Right cardiac atrium (tissue), 5 donors: ENCODE measurements around the gene ZNF699. TPM values are rescaled to one million over a fixed set of nuclear protein-coding genes. Genes with fewer than 3 reads are reported as not detected.

Source experiments
- ATAC-seq, 2 donors: fragments of 200-7000 bp; cut with Tn5 transposase; one replicate each; pipeline versions ENCODE4 v1.8.0 to v1.9.1; 2020; ENCODE audit warnings: moderate library complexity in 2 of 2, mild to moderate bottlenecking in 1 of 2
- DNase-seq, 3 donors: peaks; one replicate each; pipeline ENCODE4 v3.0.0-alpha.2; 2020
- H3K27ac ChIP-seq: one replicate; pipeline ENCODE4 v1.5.1; 2013; ENCODE audit warnings: mild to moderate bottlenecking, low read length, control low read depth, moderate library complexity
- H3K27me3 ChIP-seq: one replicate; pipeline ENCODE4 v1.6.1; 2013; ENCODE audit not compliant: control insufficient read depth, insufficient read depth
- H3K4me1 ChIP-seq: one replicate; pipeline ENCODE4 v1.6.1; 2013; ENCODE audit warnings: low read length; ENCODE audit not compliant: control insufficient read depth, insufficient read depth
- H3K4me3 ChIP-seq: one replicate; pipeline ENCODE4 v1.5.1; 2013; ENCODE audit warnings: low read length, control low read depth
- H3K9me3 ChIP-seq: one replicate; pipeline ENCODE4 v1.6.1; 2013; ENCODE audit warnings: low read length; ENCODE audit not compliant: control insufficient read depth
- WGBS: extraction: QIAGEN DNeasy Blood & Tissue Kit; methylation state at CpG from one replicate; pipeline ENCODE4 v1.1.7; 2013; 5-methylcytosine and 5-hydroxymethylcytosine counted together
- intact Hi-C, 4 donors: fragments of 100-400 bp; cut with DNase I; formaldehyde crosslinking; loops; one replicate each; pipeline versions ENCODE4 v1.11.0 to v1.14.0; 2022 to 2023
- long read RNA-seq, 4 donors: library from polyadenylated mRNA; unstranded; transcript quantifications; one replicate each; pipeline ENCODE4 v2.0.0, GENCODE V29; 2020 to 2021
- polyA plus RNA-seq: library from polyadenylated mRNA; stranded (reverse); fragments of 200-250 nt; gene quantifications from one replicate; pipeline ENCODE4 v1.2.3, GENCODE V29; 2013
- total RNA-seq, 4 donors: library from RNA; stranded (reverse); fragmentation: NEBNext Ultra II Directional; extraction: Animal tissue kit (Norgen Biotek cat#: 25700); gene quantifications; one replicate each; pipeline ENCODE4 v1.2.1, GENCODE V29; 2021
- donor health status: healthy with polysubstance abuse.
- donor health status: DM: no; HTN: yes; CAD: no.
- donor health status: DM: no; HTN: no; CAD: no.
- donor health status: DM: no; HTN: yes; CAD: no; lungs with severe emphysema.
- donor health status: DM: yes; HTN: yes; CAD: no.

ZNF699 gene
- total RNA-seq (1 to 10 TPM; 2.9 to 5.8 (median 5.3) TPM), polyA plus RNA-seq (1.2 TPM)
- long read RNA-seq, donor 1, partial matches to known transcripts, result 0 of 4 reads
- long read RNA-seq, donor 1, other reads (novel, unspliced or antisense), result 2 of 4 reads
- long read RNA-seq, donor 2, result 0 reads
- long read RNA-seq, donor 3, transcript ZNF699-203 (6 exons, 3,358 nt), result major isoform, 6 of 7 reads
- long read RNA-seq, donor 3, partial matches to known transcripts, result 0 of 7 reads
- long read RNA-seq, donor 3, other reads (novel, unspliced or antisense), result 1 of 7 reads
- long read RNA-seq, donor 4, result 0 reads

GRCh38 chr19:9309139-9309973, at the start of gene ZNF699:
ZNF699 (minus strand) TSS chr19:9309838; CDS start chr19:9305119, 4,719 bp downstream.
- Histone ChIP-seq H3K27ac (peak within 1 kb of the TSS; percentile 87), H3K4me1 (no peaks in the 10 kb centered on the region), H3K27me3 (no peaks in the 10 kb centered on the region), H3K4me3 (peak within 1 kb of the TSS; percentile 94), H3K9me3 (no peaks in the 10 kb centered on the region)
- peak; percentile 99 to 100 (median 99) for DNase-seq
- peak; percentile 99 for ATAC-seq
- WGBS, result under 1% methylated on average over 63 of the region's 63 CpGs
- intact Hi-C loops, result no loop called here

- Histone ChIP-seq H3K27me3 (no peaks in the 10 kb centered on the region), H3K4me3 (no peak overlapping the region), H3K4me1 (no peaks in the 10 kb centered on the region), H3K27ac (no peak overlapping the region), H3K9me3 (peaks cover 20% of the 10 kb centered on the region)
- WGBS, result 93% methylated on average over 2 of the region's 2 CpGs
- ATAC-seq, result no peak
- no peak for DNase-seq
- intact Hi-C loops, result no loop called here
Observed at GRCh38 chr19:9354651-9355050, 45.0 kb upstream of the ZNF699 start.

GRCh38 chr19:9353011-9353410, 43.4 kb upstream of the ZNF699 start:
- intact Hi-C loops, result no loop called here
- Histone ChIP-seq H3K27ac (no peak overlapping the region), H3K4me1 (no peaks in the 10 kb centered on the region), H3K9me3 (peaks cover 17% of the 10 kb centered on the region), H3K4me3 (no peak overlapping the region), H3K27me3 (no peaks in the 10 kb centered on the region)
- DNase-seq, result no peak
- ATAC-seq, result no peak

- ATAC-seq (no peak), DNase-seq (no peak)
- H3K27me3 ChIP-seq, result no peaks in the 10 kb centered on the region
- no peaks in the 10 kb centered on the region for H3K4me1 ChIP-seq
- no peak overlapping the region for H3K27ac ChIP-seq
- intact Hi-C loops, result no loop called here
- H3K4me3 ChIP-seq, result no peak overlapping the region
- 98% methylated on average over 2 of the region's 2 CpGs for WGBS
- H3K9me3 ChIP-seq, result peaks cover 15% of the 10 kb centered on the region
Observed at GRCh38 chr19:9352505-9352904, 42.9 kb upstream of the ZNF699 start.

GRCh38 chr19:9348671-9349070, 39.0 kb upstream of the ZNF699 start:
- peaks cover 10% of the 10 kb centered on the region for H3K9me3 ChIP-seq
- intact Hi-C loops, result no loop called here
- H3K4me3 ChIP-seq, result no peak overlapping the region
- no peak overlapping the region for H3K27ac ChIP-seq
- 96% methylated on average over 22 of the region's 22 CpGs for WGBS
- H3K27me3 ChIP-seq, result no peaks in the 10 kb centered on the region
- DNase-seq, result peak in 1 of 3 donors; percentile 22
- no peaks in the 10 kb centered on the region for H3K4me1 ChIP-seq
- ATAC-seq, result no peak

- Histone ChIP-seq H3K4me3 (no peak overlapping the region), H3K4me1 (no peaks in the 10 kb centered on the region), H3K9me3 (peaks cover 12% of the 10 kb centered on the region), H3K27ac (no peak overlapping the region), H3K27me3 (no peaks in the 10 kb centered on the region)
- ATAC-seq (no peak), DNase-seq (no peak)
- intact Hi-C loops, result no loop called here
- WGBS, result 98% methylated on average over 3 of the region's 3 CpGs
Observed at GRCh38 chr19:9348253-9348652, 38.6 kb upstream of the ZNF699 start.

- H3K27ac ChIP-seq, result no peak overlapping the region
- 96% methylated on average over 2 of the region's 2 CpGs for WGBS
- ATAC-seq (no peak), DNase-seq (no peak)
- H3K27me3 ChIP-seq, result no peaks in the 10 kb centered on the region
- intact Hi-C loops, result no loop called here
- H3K9me3 ChIP-seq, result peaks cover 16% of the 10 kb centered on the region
- H3K4me3 ChIP-seq, result no peak overlapping the region
- no peaks in the 10 kb centered on the region for H3K4me1 ChIP-seq
Observed at GRCh38 chr19:9345005-9345404, 35.4 kb upstream of the ZNF699 start.

GRCh38 chr19:9342610-9343304, 33.1 kb upstream of the ZNF699 start:
- H3K9me3 ChIP-seq, result peaks cover 21% of the 10 kb centered on the region
- H3K27me3 ChIP-seq, result no peaks in the 10 kb centered on the region
- H3K27ac ChIP-seq, result no peak overlapping the region
- no peaks in the 10 kb centered on the region for H3K4me1 ChIP-seq
- intact Hi-C loops, result no loop called here
- 98% methylated on average over 6 of the region's 6 CpGs for WGBS
- peak overlapping the region; percentile 12 for H3K4me3 ChIP-seq
- ATAC-seq (no peak), DNase-seq (no peak)

GRCh38 chr19:9329999-9330398, 20.4 kb upstream of the ZNF699 start:
- no peaks in the 10 kb centered on the region for H3K27me3 ChIP-seq
- no peak overlapping the region for H3K4me3 ChIP-seq
- intact Hi-C loops, result loop anchor here in 1 of 4 donors (10.0 kb wide), 1 partner anchor 195 kb away; no protein-coding TSS in a partner anchor
- H3K4me1 ChIP-seq, result no peaks in the 10 kb centered on the region
- ATAC-seq (no peak), DNase-seq (no peak)
- peaks cover 13% of the 10 kb centered on the region for H3K9me3 ChIP-seq
- H3K27ac ChIP-seq, result no peak overlapping the region

- Histone ChIP-seq H3K4me3 (peak overlapping the region; percentile 87), H3K9me3 (peaks cover 2% of the 10 kb centered on the region), H3K4me1 (peaks cover 2% of the 10 kb centered on the region), H3K27me3 (no peaks in the 10 kb centered on the region), H3K27ac (peak overlapping the region; percentile 94)
- intact Hi-C loops, result no loop called here
- ATAC-seq (no peak), DNase-seq (no peak)
- WGBS, result 53% methylated on average over 9 of the region's 9 CpGs
Observed at GRCh38 chr19:9324584-9324962, 14.9 kb upstream of the ZNF699 start.
